ENCODE measurements around the gene PHC2. TPM values are rescaled to one million over a fixed set of nuclear protein-coding genes. Genes with fewer than 3 reads are reported as not detected.

PHC2 gene
- total RNA-seq, 1 donor from 2014 or later, result 105 TPM

- peak overlapping the region; percentile 36 for H3K4me3 ChIP-seq
Observed at GRCh38 chr1:33335020-33335419, 95.9 kb downstream of the PHC2 start.

GRCh38 chr1:33334081-33334552 is 96.8 kb downstream of the PHC2 start:
- no peaks in the 10 kb centered on the region for H3K27me3 ChIP-seq (ENCODE audit: low read depth)
- intact Hi-C loops (cut with micrococcal nuclease), result no loop called here
- no peaks in the 10 kb centered on the region for H3K9me3 ChIP-seq (replicated peaks)
- H3K36me3 ChIP-seq, result peaks cover 51% of the 10 kb centered on the region
- H3K27ac ChIP-seq (replicated peaks), result peak overlapping the region; percentile 99
- peak overlapping the region; percentile 36 for H3K4me3 ChIP-seq
- TF ChIP-seq CTCF (IDR thresholded peaks at IDR 0.05; ENCODE audit: borderline replicate concordance), result no peak
- DNase-seq, result peak; percentile 50
- H3K4me1 ChIP-seq, result peaks cover 100% of the 10 kb centered on the region

More at GRCh38 chr1:33335020-33335419, 95.9 kb downstream of the PHC2 start:
- Histone ChIP-seq H3K36me3 (peaks cover 42% of the 10 kb centered on the region), H3K4me1 (peaks cover 100% of the 10 kb centered on the region), H3K27ac (replicated peaks) (peak overlapping the region; percentile 99), H3K9me3 (replicated peaks) (no peaks in the 10 kb centered on the region), H3K27me3 (ENCODE audit: low read depth) (no peaks in the 10 kb centered on the region)
- TF ChIP-seq CTCF (IDR thresholded peaks at IDR 0.05; ENCODE audit: borderline replicate concordance), result no peak
- intact Hi-C loops (cut with micrococcal nuclease), result no loop called here
- no peak for DNase-seq

DNA sequence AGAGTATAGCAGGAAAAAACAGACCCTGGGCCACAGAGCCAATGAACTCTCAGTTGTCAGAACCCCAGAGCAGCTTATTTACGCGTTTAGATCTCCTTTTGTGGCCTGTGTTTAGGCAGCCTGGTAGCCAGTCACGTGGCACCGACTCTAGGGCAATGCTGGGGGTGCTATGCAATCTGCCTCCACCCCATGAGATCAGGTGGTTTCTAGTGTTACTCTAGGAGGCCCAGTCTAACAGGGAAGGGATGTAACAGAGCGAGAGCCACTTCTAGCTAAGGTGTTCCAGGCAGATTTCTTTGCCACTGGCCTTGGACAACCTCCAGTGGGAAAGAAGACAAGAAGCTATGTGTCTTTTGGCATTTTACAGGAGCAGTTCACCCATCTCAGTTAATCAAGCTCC is 98.0 kb downstream of the PHC2 start:
- H3K27me3 ChIP-seq (ENCODE audit: low read depth), result no peaks in the 10 kb centered on the region
- H3K9me3 ChIP-seq (replicated peaks), result no peaks in the 10 kb centered on the region
- intact Hi-C loops (cut with micrococcal nuclease), result no loop called here
- H3K36me3 ChIP-seq, result peaks cover 64% of the 10 kb centered on the region
- H3K27ac ChIP-seq (replicated peaks), result peak overlapping the region; percentile 99
- DNase-seq, result no peak
- H3K4me1 ChIP-seq, result peaks cover 100% of the 10 kb centered on the region
- peak overlapping the region; percentile 36 for H3K4me3 ChIP-seq
- TF ChIP-seq CTCF (IDR thresholded peaks at IDR 0.05; ENCODE audit: borderline replicate concordance), result no peak

GRCh38 chr1:33332357-33332789 is 98.5 kb downstream of the PHC2 start:
- H3K27me3 ChIP-seq (ENCODE audit: low read depth), result no peaks in the 10 kb centered on the region
- H3K36me3 ChIP-seq, result peaks cover 69% of the 10 kb centered on the region
- peaks cover 100% of the 10 kb centered on the region for H3K4me1 ChIP-seq
- no peak overlapping the region for H3K4me3 ChIP-seq
- H3K9me3 ChIP-seq (replicated peaks), result no peaks in the 10 kb centered on the region
- peak overlapping the region; percentile 99 for H3K27ac ChIP-seq (replicated peaks)
- no peak for DNase-seq
- intact Hi-C loops (cut with micrococcal nuclease), result no loop called here
- no peak for TF ChIP-seq CTCF (IDR thresholded peaks at IDR 0.05; ENCODE audit: borderline replicate concordance)

- Histone ChIP-seq H3K9me3 (replicated peaks) (no peaks in the 10 kb centered on the region), H3K36me3 (peaks cover 76% of the 10 kb centered on the region), H3K4me3 (no peak overlapping the region), H3K4me1 (peaks cover 100% of the 10 kb centered on the region), H3K27ac (replicated peaks) (peak overlapping the region; percentile 99), H3K27me3 (ENCODE audit: low read depth) (no peaks in the 10 kb centered on the region)
- no peak for DNase-seq
- TF ChIP-seq CTCF (IDR thresholded peaks at IDR 0.05; ENCODE audit: borderline replicate concordance), result no peak
- intact Hi-C loops (cut with micrococcal nuclease), result no loop called here
Observed at GRCh38 chr1:33331444-33332356, 99.2 kb downstream of the PHC2 start.

Measured in left ventricle myocardium inferior (tissue), 1 donor.